Upper lobe of left lung (tissue), 4 donors: Measurements from ENCODE around the gene EHD4.

Experiments
- CTCF ChIP-seq, 6 experiments: fragments of 450-650 bp in 4 of 6; fragments of 200-600 bp in 2 of 6; sonication (generic) in 2 of 6; IDR thresholded peaks; one replicate each; pipeline ENCODE4 v1.5.1; 2016 to 2019; ENCODE audit warnings: antibody characterized with exemption in 6 of 6
- POLR2AphosphoS5 ChIP-seq, 2 donors: sonication (generic); formaldehyde crosslinking; IDR thresholded peaks; one replicate each; pipeline ENCODE4 v1.5.1; 2017; ENCODE audit warnings: antibody characterized with exemption in 2 of 2

DNA sequence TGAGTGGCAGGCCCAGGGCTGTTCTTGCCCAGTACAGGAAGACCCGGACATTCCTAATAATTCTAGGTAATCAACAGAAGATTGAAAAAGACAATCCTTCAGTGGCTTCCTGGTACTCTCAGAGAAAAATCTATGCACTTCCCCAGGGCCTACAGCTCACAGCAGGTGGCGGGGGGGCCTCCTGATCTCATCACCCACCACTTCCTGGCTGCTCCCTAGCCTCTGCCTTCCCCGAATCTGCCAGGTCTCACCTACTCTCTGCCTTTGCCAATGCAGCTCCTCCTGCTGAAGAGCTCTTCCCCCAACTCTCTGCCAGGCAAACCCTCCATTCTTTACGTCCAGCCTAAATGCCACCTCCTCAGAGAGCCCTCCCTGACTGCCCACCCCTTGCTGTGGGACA lies 37.5 kb downstream of the EHD4 start:
- TF ChIP-seq CTCF (IDR thresholded peaks at IDR 0.05) (no peak), POLR2AphosphoS5 (IDR thresholded peaks at IDR 0.05) (peak in 1 of 2 donors; percentile 67)
